ENCODE measurements around the gene TMA7B.

DNA sequence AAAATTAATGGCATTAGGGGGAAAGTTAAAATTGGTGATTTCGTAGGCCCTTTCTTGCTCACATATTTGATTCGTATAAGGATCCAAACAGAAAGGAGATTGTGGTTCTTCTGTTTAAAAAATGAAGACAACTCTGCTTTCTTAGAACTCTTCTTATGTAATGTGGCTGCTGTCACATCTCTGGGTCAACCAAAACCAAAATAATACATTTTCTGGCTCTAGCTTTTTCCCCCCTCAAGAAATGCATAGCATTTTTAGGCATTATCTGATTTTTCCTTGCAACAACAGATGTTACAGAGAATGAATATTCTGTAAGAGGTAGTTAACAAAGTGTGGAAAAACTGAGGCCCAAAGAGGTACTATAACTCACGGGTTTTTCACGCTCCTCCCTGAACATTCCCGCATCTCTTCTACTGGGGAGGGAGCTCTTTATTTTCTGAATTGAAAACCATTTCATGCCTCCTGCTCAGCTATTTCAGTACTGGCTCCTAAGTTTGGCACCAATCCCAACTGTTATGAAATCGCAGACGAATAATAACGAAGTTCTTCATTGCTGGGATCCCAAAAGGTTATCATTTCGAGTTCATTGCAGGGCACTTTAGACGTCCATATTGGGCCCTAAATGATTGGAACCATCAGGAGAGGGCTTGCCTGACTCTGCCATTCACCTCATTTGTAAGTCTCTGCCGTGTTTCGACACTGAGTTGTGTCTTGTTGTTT, 42.3 kb upstream of the TMA7B start:
- TF ChIP-seq POLR2AphosphoS5 (IDR thresholded peaks at IDR 0.05; ENCODE audit: borderline replicate concordance, low read depth, low read length) (no peak), EZH2 (IDR thresholded peaks at IDR 0.05) (no peak), FOXP2 (optimal IDR thresholded peaks at IDR 0.05; ENCODE audit: control extremely low read depth, extremely low read length, insufficient read depth) (no peak)

All from SK-N-MC (cell line).